ENCODE measurements around the gene FBXO7. TPM values are rescaled to one million over a fixed set of nuclear protein-coding genes. Genes with fewer than 3 reads are reported as not detected.
"Not testable (repeated sequence)": the region's sequence is repeated elsewhere in the genome, so short reads cannot be mapped to it uniquely, and the experiment has no call there.

Gene FBXO7
- total RNA-seq (2014; rRNA removed; shearing (Covaris generic)), result 114 and 123 TPM in 2 replicates

DNA sequence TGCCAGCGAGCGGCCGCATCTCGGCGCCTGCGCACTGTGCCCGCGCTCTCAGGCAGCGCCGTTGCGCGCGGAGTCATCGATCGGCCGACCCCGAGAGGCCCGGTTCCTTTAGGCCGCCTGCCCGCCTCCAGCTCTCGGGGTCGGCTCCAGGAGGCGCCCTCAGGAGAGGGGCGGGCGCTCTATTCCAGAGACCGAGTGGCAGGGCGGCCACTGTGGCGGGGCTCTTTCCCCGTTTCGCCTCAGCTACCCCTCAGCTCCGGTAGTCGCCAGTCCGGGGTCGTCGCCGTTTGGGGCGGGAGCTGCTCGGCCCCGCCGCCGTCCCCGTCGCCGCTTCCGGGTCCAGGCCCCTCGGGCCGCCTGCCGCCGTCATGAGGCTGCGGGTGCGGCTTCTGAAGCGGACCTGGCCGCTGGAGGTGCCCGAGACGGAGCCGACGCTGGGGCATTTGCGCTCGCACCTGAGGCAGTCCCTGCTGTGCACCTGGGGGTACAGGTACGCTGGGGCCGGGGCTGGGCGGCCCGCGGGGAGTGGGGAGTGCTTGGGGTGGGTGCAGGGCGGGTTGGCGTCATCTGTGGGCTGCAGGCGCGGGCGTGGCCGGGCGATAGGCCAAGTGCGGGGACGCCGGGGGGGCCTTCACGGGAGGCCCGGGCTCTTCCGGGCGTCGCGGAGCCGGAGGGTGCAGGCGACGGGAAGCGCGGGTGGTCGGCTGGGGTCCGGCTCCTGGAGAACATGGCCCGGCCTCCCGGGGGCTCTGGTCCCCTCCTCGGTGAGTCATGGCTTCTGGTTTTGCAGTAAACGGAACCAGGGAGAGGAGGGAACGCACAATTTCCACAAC, at the start of gene FBXO7:
FBXO7 (plus strand) TSS at position 177 of the 833 bp plus-strand sequence; CDS start at position 369, 192 bp downstream.
- DNase-seq (ENCODE audit: low spot score), result peak; percentile 88
- in situ Hi-C loops (cut with HindIII; ENCODE audit: low sequenced_read_pairs), result no loop called here

- DNase-seq (ENCODE audit: low spot score), result no peak
- in situ Hi-C loops (cut with HindIII; ENCODE audit: low sequenced_read_pairs), result no loop called here
These were observed 47.7 kb upstream of the FBXO7 start for GRCh38 chr22:32426881-32427280.

DNA sequence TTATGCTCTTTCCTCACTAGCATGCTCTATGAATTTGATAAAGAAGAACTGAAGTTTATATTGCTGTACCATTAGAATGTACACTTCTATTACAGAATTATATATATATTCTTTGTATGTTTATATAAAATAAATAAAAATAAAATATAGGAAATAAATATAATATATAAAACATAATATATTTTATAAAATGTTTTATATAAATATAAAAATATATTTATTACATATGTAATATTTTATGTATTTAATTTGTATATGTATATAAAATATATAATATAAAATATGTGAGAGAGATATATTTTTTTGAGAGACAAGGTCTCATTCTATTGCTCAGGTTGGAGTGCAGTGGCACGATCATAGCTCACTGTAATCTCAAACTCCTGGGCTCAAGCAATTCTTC, 44.3 kb upstream of the FBXO7 start:
- no peak for DNase-seq (ENCODE audit: low spot score)
- in situ Hi-C loops (cut with HindIII; ENCODE audit: low sequenced_read_pairs), result no loop called here

- in situ Hi-C loops (cut with HindIII; ENCODE audit: low sequenced_read_pairs), result no loop called here
- no peak for DNase-seq (ENCODE audit: low spot score)
These were observed 30.5 kb upstream of the FBXO7 start for GRCh38 chr22:32444068-32444467.

GRCh38 chr22:32446321-32446720, 28.3 kb upstream of the FBXO7 start:
- DNase-seq (ENCODE audit: low spot score), result no peak
- in situ Hi-C loops (cut with HindIII; ENCODE audit: low sequenced_read_pairs), result no loop called here

DNA sequence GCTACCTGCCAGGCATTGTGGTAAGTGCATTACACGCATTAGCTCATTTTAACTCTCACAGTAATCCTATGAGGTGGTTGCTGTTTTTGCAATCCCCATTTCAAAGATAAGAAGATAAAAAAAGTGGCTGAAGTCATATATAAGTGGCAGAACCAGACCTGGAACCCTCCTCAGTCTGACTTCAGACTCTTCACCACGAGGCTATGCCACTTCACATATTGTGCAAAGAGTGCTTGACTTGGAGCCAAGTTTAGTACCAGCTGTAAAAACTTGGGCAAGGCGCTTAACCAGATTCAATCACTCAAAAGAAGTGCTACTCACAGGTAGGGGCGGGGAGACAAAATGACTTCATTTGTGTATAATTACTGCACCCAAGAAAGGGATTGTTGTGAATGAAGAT, 25.6 kb upstream of the FBXO7 start:
- in situ Hi-C loops (cut with HindIII; ENCODE audit: low sequenced_read_pairs), result no loop called here

DNA sequence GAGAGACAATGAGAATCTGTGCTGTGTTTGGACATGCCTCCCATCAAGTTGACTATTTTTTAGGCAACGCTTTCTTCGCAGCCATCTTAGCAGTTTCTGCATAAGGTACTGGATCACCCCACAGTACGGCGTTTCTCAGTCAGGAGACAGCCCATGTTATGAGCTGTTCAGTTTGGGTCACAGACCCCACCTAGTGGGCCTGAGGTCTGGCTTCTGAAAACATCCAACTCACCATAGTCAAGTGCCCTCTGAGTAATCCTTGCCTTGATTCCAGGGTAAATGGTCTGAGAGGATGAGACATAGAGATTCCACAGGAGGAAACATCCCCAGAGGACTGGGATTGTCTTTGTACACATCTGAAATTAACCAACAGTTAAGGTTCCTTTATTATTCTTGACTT, 17.6 kb upstream of the FBXO7 start:
- DNase-seq (ENCODE audit: low spot score), result no peak
- in situ Hi-C loops (cut with HindIII; ENCODE audit: low sequenced_read_pairs), result no loop called here

More for the DNA sequence above, 25.6 kb upstream of the FBXO7 start:
- DNase-seq (ENCODE audit: low spot score), result no peak

- DNase-seq (ENCODE audit: low spot score), result no peak
- in situ Hi-C loops (cut with HindIII; ENCODE audit: low sequenced_read_pairs), result no loop called here
These were observed 12.2 kb upstream of the FBXO7 start for GRCh38 chr22:32462452-32462851.

DNA sequence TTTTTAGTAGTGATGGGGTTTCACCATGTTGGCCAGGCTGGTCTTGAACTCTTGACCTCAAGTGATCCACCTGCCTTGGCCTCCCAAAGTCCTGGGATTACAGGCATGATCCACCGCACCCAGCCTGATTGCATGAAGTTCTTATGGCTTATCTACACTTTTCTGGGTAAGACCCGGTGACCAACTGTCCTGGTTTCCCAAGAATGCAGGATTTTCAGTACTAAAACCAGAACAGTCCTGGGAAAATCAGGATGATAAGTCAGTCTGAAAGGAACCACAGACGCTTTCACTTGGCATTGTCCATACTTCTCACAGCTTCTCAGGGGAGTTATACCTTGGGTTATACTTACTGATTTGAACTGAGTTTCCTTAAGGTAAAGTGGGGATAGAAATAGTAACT, 8.9 kb upstream of the FBXO7 start:
- in situ Hi-C loops (cut with HindIII; ENCODE audit: low sequenced_read_pairs), result no loop called here
- DNase-seq (ENCODE audit: low spot score), result no peak

DNA sequence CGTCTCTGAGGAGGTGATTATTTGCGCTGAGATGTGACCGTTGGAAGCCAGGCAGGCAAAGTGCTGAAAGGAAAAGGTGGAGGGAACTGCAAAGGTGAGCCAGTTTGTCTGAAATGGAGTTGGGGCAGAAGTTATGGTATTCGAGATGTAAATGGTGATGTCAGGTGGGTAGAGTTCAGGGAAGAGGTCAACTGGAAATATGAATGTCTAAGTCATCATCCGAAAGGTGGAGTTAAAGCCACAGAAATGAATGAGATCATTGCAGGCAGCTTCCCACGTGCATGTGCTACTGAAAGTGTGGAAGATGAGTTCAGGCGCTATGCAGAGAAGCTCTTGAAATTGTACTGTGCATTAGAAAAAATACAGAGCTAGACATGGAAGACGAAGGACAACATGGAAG, 8.1 kb upstream of the FBXO7 start:
- no peak for DNase-seq (ENCODE audit: low spot score)
- in situ Hi-C loops (cut with HindIII; ENCODE audit: low sequenced_read_pairs), result no loop called here

GRCh38 chr22:32469799-32470212, 4.8 kb upstream of the FBXO7 start:
- in situ Hi-C loops (cut with HindIII; ENCODE audit: low sequenced_read_pairs), result no loop called here
- DNase-seq (ENCODE audit: low spot score), result peak; percentile 10

- DNase-seq (ENCODE audit: low spot score), result peak; percentile 69
- in situ Hi-C loops (cut with HindIII; ENCODE audit: low sequenced_read_pairs), result no loop called here
These were observed 1.1 kb upstream of the FBXO7 start for GRCh38 chr22:32473388-32473952.

DNA sequence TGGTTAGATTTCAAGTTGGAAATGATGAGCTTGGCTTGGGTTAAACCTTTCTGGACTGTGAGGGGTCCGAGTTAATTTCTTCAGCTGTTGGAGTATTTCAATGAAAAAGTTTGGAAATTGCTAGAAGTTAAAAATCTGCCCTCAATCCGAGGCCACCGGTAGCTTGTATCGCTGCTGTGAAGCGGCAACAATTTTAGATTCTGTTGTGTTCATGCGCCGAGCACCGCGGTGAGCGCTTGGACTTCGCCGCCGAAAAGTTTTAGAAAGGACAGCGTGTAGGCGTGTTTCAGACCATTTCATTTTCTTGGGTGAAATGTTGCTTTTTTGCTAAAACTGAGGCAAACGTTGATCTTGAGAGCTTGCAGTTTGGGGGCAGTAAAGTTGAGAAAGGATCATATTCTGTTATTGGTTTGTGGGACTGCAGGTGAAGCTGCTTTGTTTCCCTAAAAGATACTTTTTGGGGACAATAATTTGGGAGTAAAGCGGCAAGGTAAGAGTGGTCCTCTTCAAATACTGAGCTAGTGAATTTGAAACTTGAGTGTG, 928 bp downstream of the FBXO7 start:
- in situ Hi-C loops (cut with HindIII; ENCODE audit: low sequenced_read_pairs), result no loop called here
- peak; percentile 59 for DNase-seq (ENCODE audit: low spot score)

DNA sequence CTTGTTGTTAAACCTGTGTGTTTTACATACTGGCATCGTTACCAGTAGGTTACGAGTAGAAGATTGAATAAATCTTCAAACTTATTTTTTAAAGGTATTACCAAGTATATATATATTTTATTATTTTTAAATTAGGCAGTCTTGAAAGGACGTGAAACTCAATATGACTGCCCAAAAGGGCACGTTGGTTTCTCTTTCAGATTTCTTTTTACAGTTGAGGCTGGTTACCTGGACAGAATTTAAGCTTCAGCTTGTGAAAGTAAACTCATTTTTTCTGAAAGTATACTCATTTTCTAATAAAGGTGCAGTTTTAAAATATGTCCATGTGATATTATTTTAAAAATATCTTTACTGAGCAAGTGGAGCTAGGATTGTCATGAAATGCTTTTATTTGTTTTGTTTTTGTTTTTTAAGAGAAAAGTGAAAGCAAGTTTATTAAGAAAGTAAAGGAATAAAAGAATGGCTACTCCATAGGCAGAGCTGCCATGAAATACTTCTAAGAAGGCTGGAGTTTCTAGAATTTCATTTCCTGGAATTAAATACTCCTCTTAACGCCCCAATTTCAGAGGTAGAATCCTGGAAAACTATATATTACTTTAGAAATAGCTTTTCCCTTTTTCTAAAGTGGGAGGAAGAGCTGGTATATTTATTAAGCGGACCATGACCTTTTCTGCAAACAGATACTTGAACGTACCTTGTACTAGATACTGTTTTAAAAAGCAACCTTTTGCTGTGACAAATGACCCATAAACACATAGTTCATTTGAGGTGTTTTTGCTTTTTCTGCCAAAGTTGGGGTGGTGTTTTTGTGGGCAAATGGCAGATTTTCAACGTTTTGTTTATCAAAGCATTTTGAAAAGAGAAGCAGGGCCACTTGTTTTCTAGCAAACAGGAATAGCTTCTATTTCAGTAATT, 1.9 kb downstream of the FBXO7 start:
- in situ Hi-C loops (cut with HindIII; ENCODE audit: low sequenced_read_pairs), result no loop called here
- no peak for DNase-seq (ENCODE audit: low spot score)

DNA sequence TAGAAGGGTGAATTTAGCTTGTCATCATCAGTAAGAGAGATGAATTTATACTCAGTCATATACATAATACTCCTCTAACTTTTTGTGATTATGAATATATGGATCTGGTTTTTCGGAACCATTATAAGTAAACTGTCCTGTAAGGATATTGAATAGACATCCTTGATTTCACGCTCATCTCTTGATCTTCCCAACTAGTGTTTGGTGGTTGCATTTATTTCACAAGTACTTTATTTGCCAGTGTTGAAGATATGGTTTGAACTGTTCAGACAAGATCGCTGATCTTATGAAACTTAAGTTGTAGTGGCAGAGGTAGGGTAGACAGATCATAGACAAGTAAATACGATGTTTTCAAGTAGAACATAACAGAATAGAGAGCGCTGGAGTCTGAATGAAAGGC, 3.0 kb downstream of the FBXO7 start:
- no peak for DNase-seq (ENCODE audit: low spot score)
- in situ Hi-C loops (cut with HindIII; ENCODE audit: low sequenced_read_pairs), result no loop called here

- in situ Hi-C loops (cut with HindIII; ENCODE audit: low sequenced_read_pairs); DNase-seq (ENCODE audit: low spot score): not testable (repeated sequence)
These were observed 3.9 kb downstream of the FBXO7 start for GRCh38 chr22:32478552-32478951.

GRCh38 chr22:32478994-32479393, 4.4 kb downstream of the FBXO7 start:
- in situ Hi-C loops (cut with HindIII; ENCODE audit: low sequenced_read_pairs), result no loop called here

DNA sequence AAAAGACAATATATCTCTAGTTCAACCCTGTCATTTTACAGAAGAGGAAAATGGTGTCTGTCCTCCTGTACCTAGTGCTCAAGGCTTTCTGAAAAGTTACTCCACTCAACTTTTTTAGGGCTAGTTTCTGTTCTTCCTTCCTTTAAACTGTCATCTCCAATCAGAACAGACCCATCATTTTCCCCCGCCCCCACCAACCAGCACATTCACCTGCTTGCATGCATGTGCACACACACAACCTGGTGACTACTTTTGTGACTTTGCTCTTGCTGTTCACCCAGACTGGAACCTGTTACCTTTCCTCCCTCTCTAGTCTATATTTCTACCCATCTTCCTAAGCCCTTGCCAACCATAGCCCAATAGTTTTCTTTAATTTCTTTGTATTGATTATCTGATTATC, 5.6 kb downstream of the FBXO7 start:
- in situ Hi-C loops (cut with HindIII; ENCODE audit: low sequenced_read_pairs), result no loop called here

More at GRCh38 chr22:32478994-32479393, 4.4 kb downstream of the FBXO7 start:
- no peak for DNase-seq (ENCODE audit: low spot score)

GRCh38 chr22:32482708-32483107, 8.1 kb downstream of the FBXO7 start:
- no peak for DNase-seq (ENCODE audit: low spot score)
- in situ Hi-C loops (cut with HindIII; ENCODE audit: low sequenced_read_pairs), result no loop called here

More for the DNA sequence above, 5.6 kb downstream of the FBXO7 start:
- DNase-seq (ENCODE audit: low spot score), result no peak

Data from G401 (cell line).